Large intestine (tissue), 3 donors: ENCODE data around the gene NPAP1. TPM values are rescaled to one million over a fixed set of nuclear protein-coding genes. Genes with fewer than 3 reads are reported as not detected.
"Not testable (repeated sequence)": the region's sequence is repeated elsewhere in the genome, so short reads cannot be mapped to it uniquely, and the experiment has no call there.

Source experiments
- DNase-seq, 2 donors: peaks; one replicate each; pipeline versions ENCODE4 v3.0.0 to v3.0.0-alpha.2; 2013
- H3K27ac ChIP-seq: one replicate; pipeline ENCODE4 v1.5.1; 2013; ENCODE audit warnings: low read length
- H3K27me3 ChIP-seq: 2 replicates; pipeline ENCODE4 v1.6.1; 2013; ENCODE audit warnings: low read length; ENCODE audit not compliant: control insufficient read depth, insufficient read depth
- H3K36me3 ChIP-seq: 2 replicates; pipeline ENCODE4 v1.6.1; 2013; ENCODE audit warnings: low read length; ENCODE audit not compliant: control insufficient read depth, insufficient read depth
- H3K4me1 ChIP-seq: one replicate; pipeline ENCODE4 v1.6.1; 2013; ENCODE audit warnings: low read length; ENCODE audit not compliant: control insufficient read depth, insufficient read depth
- H3K4me3 ChIP-seq: one replicate; pipeline ENCODE4 v1.5.1; 2013; ENCODE audit warnings: low read length
- H3K9me3 ChIP-seq: one replicate; pipeline ENCODE4 v1.6.1; 2013; ENCODE audit warnings: mild to moderate bottlenecking, low read depth, low read length, moderate library complexity; ENCODE audit not compliant: control insufficient read depth
- WGBS: methylation state at CpG from one replicate; pipeline ENCODE4 v1.1.5; 2013; ENCODE audit warnings: low lambda C conversion rate; ENCODE audit not compliant: insufficient coverage; 5-methylcytosine and 5-hydroxymethylcytosine counted together
- polyA plus RNA-seq: library from polyadenylated mRNA; unstranded; fragments of 120-200 nt; gene quantifications from one replicate; pipeline ENCODE4 v1.2.1, GENCODE V29; 2013

NPAP1 gene
- polyA plus RNA-seq, 1 donor = 0.36 TPM

- not testable (repeated sequence) for H3K36me3 ChIP-seq, H3K27ac ChIP-seq, H3K4me1 ChIP-seq, H3K27me3 ChIP-seq, H3K9me3 ChIP-seq, H3K4me3 ChIP-seq, DNase-seq
- WGBS = no CpG with 5 or more reads among the region's 4 CpGs
Observed at GRCh38 chr15:24682905-24683304, 7.3 kb downstream of the NPAP1 start.

GRCh38 chr15:24683736-24684135, 8.2 kb downstream of the NPAP1 start:
- no CpG with 5 or more reads among the region's 1 CpG for WGBS
- H3K4me3 ChIP-seq = no peak overlapping the region
- H3K36me3 ChIP-seq = no peaks in the 10 kb centered on the region
- H3K27ac ChIP-seq = no peak overlapping the region
- no peaks in the 10 kb centered on the region for H3K4me1 ChIP-seq
- H3K9me3 ChIP-seq = no peaks in the 10 kb centered on the region
- no peaks in the 10 kb centered on the region for H3K27me3 ChIP-seq
- no peak for DNase-seq

GRCh38 chr15:24684313-24684712, 8.7 kb downstream of the NPAP1 start:
- no peaks in the 10 kb centered on the region for H3K27me3 ChIP-seq
- DNase-seq = no peak
- WGBS = no CpG with 5 or more reads among the region's 1 CpG
- H3K4me3 ChIP-seq = no peak overlapping the region
- no peaks in the 10 kb centered on the region for H3K9me3 ChIP-seq
- H3K27ac ChIP-seq = no peak overlapping the region
- no peaks in the 10 kb centered on the region for H3K36me3 ChIP-seq
- H3K4me1 ChIP-seq = no peaks in the 10 kb centered on the region

GRCh38 chr15:24696201-24696600, 20.6 kb downstream of the NPAP1 start:
- WGBS = no CpG with 5 or more reads among the region's 3 CpGs
- no peak overlapping the region for H3K4me3 ChIP-seq
- no peaks in the 10 kb centered on the region for H3K9me3 ChIP-seq
- H3K36me3 ChIP-seq = no peaks in the 10 kb centered on the region
- no peaks in the 10 kb centered on the region for H3K4me1 ChIP-seq
- DNase-seq = no peak
- no peak overlapping the region for H3K27ac ChIP-seq
- H3K27me3 ChIP-seq = no peaks in the 10 kb centered on the region

- no peak for DNase-seq
- H3K27me3 ChIP-seq = no peaks in the 10 kb centered on the region
- no peaks in the 10 kb centered on the region for H3K36me3 ChIP-seq
- H3K4me1 ChIP-seq = no peaks in the 10 kb centered on the region
- H3K4me3 ChIP-seq = no peak overlapping the region
- no peaks in the 10 kb centered on the region for H3K9me3 ChIP-seq
- H3K27ac ChIP-seq = no peak overlapping the region
- no CpG with 5 or more reads among the region's 9 CpGs for WGBS
Observed at GRCh38 chr15:24696842-24697241, 21.3 kb downstream of the NPAP1 start.

- H3K4me1 ChIP-seq = no peaks in the 10 kb centered on the region
- no peaks in the 10 kb centered on the region for H3K27me3 ChIP-seq
- no peaks in the 10 kb centered on the region for H3K9me3 ChIP-seq
- WGBS = no CpG with 5 or more reads among the region's 5 CpGs
- no peak for DNase-seq
- no peak overlapping the region for H3K4me3 ChIP-seq
- no peaks in the 10 kb centered on the region for H3K36me3 ChIP-seq
- H3K27ac ChIP-seq = no peak overlapping the region
Observed at GRCh38 chr15:24718289-24719082, 42.9 kb downstream of the NPAP1 start.

GRCh38 chr15:24729760-24730159, 54.2 kb downstream of the NPAP1 start:
- H3K36me3 ChIP-seq = no peaks in the 10 kb centered on the region
- H3K27me3 ChIP-seq = no peaks in the 10 kb centered on the region
- no peaks in the 10 kb centered on the region for H3K4me1 ChIP-seq
- no peak for DNase-seq
- no peaks in the 10 kb centered on the region for H3K9me3 ChIP-seq
- no peak overlapping the region for H3K27ac ChIP-seq
- no peak overlapping the region for H3K4me3 ChIP-seq
- WGBS = no CpG with 5 or more reads among the region's 2 CpGs
